GM18873 (cell line): ENCODE data around the gene METTL8.
A peak's percentile ranks its signal among the peaks of the same experiment; 100 is the strongest.

Experiments used
- ATAC-seq: cut with Tn5 transposase; IDR thresholded peaks from one replicate; pipeline ENCODE4 v1.9.1; 2021; ENCODE audit warnings: mild to moderate bottlenecking, moderate library complexity, moderate number of reproducible peaks; ENCODE audit not compliant: unreplicated experiment, low FRiP score

Gene METTL8

DNA sequence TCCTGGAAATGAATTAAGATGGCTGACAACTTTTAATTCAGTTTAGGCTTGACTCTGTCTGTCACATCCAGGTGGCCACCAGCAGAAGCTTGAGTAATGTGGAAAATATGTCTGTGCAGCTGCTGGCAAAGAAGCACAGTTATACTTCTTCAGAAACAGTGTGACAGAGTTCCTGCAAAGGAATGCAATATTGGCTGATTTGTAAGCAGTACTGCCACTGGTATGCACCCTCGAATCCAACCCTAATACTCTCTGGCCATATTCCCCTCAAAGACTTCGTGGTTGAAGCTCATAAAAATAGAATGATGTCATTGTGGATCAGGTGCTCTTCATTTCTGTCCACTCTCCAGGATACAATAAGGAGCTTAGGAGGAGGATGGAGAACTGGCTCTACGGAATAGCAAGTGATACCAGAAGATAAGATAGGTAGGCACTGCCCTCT, 86.2 kb downstream of the METTL8 start:
- no peak for ATAC-seq

DNA sequence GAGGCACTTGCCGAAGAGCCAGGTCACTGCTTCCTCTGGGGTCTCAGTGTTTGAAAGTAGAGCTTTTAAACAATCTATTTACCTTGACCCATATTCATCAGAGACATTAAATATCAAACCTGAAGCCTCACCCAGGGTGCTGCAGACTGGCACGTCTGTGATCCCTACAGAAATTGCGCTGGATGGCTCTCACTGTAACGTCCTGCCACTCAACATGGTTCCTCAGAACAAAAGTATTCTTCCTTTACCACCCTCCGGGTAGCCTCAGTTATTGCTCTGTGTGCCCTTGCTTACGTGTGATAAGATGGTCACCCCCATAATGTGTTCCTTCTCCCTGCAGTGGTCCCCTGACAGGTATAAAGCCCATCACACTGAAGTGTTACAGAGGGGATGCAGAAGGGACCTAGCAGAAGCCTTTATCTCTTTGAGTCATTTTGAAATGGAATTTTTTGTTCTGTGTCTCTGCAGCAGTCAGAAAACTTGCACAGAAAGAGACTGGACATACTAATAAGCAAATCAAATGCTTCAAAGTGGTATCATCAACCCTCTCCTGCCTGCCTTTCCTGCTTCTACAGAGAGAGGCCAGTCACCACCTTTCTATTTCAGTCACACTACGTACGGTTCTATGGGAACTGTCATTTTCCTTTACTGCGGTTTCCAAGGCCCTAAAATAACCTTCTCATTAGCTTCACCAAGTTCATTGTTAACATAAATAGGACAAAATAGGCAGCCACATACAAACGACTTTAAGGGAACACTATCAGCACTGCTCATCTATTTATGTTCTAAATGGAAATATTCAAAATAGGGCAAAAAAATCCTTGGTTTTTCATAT, 86.8 kb downstream of the METTL8 start:
- ATAC-seq = no peak

DNA sequence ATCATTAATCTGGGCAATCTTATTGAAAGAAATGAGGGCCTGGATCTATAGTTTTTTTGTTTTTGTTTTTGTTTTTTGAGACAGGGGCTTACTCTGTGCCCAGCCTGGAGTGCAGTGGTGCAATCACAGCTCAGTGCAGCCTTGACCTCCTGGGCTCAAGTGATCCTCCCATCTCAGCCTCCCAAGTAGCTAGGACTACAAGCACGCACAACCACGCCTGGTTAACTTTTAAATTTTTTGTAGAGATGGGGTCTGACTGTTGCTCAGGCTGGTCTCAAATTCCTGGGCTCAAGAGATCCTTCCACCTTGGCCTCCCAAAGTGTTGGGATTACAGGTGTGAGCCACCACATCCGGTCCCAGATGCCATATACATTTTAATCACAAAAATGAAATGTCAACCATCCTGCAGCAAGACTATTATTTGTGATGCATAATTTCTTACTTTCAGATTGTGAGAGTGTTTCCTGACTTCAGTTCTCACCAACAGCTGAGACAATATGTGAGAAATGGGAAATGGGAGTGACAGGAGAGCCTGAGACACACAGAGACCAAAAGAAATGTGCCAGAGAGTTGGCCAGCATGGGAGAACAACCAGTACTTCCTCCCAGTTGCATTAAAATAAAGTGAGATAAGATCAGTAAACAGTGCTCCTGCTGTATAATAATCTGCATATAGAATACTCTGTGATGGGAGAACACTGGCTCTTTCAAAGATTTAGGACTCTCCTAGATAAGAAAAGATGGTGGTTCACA, 87.6 kb downstream of the METTL8 start:
- no peak for ATAC-seq

- no peak for ATAC-seq
Measured at GRCh38 chr2:171344182-171344581, 89.6 kb downstream of the METTL8 start.

DNA sequence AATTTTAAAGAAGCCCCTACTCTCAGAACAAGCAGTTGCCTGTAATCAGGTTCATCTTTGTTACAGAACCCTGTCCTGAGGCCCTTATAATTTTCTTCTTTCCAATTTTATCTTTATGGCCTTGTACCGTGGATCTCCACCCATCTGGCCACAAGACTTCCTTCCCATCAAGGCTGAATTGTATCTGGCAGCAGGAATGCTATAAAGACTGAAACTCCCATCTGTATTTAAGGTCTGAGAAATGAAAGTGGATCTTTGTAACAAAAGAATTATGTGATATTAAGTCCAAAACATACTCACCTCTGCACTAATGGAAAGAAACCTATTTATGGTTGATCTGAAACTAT, 91.8 kb downstream of the METTL8 start:
- no peak for ATAC-seq

DNA sequence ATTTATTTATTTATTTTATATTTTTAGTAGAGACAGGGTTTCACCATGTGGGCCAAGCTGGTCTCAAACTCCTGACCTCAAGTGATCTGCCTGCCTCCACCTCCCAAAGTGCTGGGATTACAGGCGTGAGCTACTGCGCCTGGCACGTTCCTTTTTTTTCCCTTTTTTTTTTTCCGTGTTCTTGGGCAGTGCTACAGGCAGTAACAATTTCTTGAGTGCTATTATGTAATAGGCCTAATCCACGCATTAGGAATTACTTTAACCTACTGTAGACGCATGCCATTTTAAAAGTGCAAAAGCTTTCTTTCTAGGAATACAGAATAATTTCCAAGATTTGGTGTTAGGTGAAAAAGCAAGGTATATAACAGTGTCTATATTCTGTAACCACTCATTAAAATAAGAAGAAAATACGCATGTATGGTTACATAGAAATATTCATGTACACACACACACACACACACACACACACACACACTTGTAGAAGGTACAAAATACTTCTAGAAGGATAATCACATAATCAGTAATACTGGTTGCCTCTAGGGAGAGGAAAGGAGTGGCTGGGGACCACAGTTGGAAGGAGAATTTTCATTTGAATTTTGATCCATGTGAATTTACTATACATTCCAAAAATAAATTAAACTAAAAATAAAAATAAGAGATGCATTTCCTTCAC, 92.3 kb downstream of the METTL8 start:
- no peak for ATAC-seq

GRCh38 chr2:171334946-171335345, 98.8 kb downstream of the METTL8 start:
- no peak for ATAC-seq

GRCh38 chr2:171334171-171334570, 99.6 kb downstream of the METTL8 start:
- no peak for ATAC-seq

DNA sequence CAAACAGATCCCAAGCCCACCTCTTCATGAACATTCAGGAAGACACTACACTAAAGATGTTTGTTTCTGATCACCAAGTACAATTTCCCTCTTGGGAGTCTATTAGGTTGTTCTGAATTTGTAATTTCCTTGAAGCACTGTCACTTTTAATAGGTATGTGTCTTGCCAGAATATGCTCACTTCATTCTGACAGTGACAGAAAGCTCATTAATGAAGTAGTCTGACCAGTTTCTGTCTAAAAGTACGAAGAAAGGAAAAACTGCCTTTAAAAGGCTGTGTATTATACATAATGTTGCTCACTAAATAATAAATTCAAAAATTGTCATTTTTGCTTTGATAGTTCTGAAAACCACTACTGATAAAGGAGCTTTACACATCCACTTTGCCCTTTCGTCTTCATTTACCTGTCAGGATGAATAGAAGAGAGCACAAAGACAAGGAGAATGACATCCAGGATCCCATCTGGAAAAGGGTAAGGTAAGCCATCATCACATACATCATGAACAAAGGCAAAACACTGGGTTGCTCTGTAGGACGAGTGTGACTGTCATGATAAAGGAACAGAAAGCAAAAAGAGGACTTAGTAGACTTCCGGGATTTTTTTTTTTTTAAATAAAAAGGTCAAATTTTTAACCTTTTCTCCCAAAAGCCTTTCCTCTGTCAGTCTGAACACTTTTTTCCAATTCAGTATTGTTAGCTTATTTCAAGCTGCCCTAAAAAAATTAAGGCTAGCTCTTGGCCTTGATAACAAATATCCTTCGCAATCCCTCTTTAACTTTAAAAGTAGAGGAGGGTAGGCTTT, 103.4 kb downstream of the METTL8 start:
- ATAC-seq = no peak

DNA sequence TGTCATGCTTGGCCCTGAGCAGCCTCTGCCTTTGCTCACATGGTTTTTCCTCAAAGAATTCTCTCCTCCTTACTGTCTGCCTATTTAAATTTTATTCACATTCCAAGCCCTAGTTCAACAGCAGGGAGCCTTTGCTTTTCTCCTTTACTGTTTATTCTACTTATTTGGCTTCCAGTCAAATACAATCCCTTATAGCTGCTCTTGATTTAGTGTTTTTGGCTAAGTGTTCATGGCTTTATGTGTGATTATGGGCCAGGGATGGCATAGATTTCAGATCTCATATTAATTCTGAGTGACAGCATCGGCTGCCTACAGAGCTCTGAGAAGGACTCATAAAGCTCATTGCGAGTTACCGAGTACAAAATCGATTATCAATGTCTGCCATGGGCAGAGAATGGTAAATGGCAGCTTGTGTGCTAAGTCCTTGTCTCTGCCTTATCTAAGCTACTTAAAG, 106.7 kb downstream of the METTL8 start:
- no peak for ATAC-seq

DNA sequence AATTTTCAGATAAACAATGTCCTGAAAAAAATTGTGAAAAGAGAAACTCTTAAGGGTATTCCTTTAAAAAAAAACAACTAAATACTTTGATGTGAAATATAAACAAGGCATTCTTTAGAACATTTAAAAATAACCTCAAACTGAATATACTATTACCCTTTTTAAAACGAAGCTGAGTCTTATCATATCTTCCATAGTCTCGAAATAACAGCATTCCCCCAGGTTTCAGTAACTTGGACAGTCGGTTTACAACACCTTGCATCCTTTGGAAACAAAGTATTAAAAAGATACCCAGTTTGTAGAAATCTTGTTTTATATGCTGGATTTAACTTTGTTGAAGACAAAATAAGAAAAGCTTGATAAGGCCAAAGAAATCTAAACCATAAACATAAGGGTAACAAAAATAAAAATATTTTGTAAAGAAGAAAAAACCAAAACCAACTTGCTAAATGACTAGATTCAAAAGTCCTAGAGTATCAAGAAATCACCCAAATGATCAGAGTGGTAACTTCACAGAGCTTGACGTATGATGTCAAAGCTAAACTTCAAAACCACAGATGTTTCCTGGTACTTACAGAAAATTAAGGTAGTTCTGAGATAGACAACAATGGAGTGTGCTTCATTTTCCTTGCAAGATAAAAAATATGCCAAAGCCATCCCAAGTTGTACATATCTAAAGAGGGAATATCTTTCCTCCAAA, 107.8 kb downstream of the METTL8 start:
- no peak for ATAC-seq

DNA sequence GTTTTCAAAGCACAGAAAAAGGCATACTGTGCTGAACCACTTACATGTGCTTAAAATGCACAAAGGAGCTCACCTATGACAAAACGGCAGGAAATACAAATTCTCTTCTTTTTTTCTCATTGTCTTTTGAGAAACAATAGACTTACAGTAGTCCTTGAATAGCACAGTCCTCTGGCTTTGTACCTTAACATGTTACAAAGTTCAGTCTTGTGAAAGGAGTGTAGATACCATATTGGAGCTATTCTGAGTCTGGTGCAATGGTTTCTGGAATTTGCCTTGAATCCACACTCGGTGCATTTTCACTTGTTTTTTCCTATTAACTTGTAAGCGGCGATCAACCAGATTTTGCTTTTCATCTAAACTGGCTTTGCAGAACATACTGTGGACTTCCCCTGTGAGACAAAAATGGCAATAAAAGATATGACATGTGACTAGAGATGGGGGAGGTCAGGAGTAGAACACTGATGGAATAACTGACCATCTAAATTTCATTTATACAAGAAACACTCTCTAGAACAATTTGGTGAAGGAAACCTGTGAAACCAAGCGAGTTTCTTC, 109.7 kb downstream of the METTL8 start:
- ATAC-seq = no peak

GRCh38 chr2:171322928-171323327, 110.9 kb downstream of the METTL8 start:
- no peak for ATAC-seq

DNA sequence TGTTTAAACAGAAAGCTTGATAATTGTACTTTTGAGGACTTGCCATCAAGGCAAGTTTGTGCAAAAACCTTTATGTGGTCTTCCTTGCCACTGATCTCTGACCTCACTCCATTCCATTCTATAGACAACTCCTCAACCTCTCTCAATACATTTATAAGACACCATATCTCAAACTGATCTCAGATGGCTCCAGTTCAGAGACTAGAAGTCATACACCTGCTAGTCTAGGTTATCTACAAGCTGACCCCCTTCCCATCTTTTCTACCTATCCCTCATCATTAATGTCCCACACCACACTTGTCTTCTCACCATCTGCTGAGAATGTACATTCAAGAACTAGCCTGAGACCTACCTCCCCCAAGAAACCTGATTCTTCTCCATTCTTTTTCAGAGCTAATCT, 113.1 kb downstream of the METTL8 start:
- ATAC-seq = no peak

DNA sequence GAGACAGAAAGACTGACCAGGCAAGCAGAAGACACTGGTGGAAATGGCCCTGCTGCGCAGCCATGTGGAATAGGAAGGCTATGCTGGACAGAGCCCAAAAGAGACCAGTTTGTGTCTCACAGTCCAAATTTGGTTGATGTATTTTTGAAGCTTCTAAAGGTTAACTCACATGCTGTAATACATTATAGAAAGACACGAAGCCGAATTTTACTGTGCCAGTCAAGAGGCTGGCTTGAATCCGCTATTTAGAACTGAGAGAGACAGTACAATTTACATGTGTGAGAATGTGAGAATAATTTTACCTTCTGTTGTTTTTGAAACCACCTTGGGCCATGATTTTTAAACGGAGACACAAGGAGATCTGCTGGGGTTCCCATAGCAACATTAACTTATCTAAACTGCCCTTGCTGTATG, 113.6 kb downstream of the METTL8 start:
- peak; percentile 31 for ATAC-seq

DNA sequence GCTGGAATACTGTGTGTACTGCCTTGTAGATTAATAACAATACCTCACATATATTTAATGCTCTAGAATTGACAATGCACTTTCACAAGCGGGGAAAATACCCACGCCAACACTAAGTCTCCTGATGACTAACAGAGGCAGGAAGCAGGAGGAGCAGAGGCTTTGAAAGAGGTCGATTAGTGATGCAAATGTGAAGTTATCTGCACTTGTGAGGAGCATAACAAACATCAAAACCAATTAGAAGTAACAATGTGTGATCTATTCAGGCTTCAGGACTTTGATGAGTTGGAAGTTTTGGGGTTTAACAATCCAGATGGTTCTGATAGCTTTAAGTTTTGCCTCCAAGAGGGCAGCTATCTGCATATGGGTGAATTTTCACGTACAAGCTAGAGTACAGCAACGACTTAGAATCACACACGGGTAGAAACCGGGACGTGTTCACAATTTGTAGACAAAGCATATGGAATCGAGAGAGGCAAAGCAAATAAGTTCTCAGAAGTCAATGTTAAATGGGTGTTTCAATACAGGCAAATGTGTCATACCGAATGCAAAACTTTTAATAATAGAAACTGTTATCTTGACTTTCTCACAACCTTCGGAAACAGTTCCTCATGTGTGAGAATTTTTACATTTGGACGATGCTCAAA, 114.5 kb downstream of the METTL8 start:
- ATAC-seq = peak; percentile 44

DNA sequence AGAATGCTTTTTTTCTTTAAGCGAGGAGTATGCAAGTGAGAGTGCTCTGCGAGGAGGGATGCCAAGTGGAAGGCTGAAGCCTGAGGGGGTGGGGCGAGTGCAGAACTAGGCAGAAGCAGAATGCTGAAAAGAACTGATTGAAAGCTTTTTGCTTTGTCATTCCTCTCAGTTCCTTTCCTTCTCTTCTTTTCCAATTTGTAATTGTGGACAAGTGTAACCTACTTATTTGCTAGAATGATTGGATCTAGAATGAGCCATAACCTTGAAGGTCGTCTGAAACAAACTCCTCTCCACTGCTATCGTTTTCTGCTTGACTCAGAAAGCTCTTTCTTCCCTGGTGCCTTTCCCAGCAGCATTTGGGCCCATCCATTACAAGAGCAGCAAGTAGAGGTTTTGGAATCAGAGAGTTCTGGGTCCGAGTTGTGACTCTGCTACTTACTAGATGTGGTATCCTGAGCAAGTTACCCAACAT, 115.3 kb downstream of the METTL8 start:
- ATAC-seq = no peak

GRCh38 chr2:171317492-171318125, 116.2 kb downstream of the METTL8 start:
- peak; percentile 27 for ATAC-seq
